GM20000 (cell line): ENCODE data around the gene SPAG16.

Experiments
- DNase-seq: peaks from one replicate; pipeline ENCODE4 v3.0.0; 2012; ENCODE audit warnings: low spot score
- CTCF ChIP-seq: IDR thresholded peaks from 2 replicates; pipeline ENCODE4 v1.5.1; 2012; ENCODE audit warnings: mild to moderate bottlenecking, control low read depth; ENCODE audit errors: extremely low read depth, missing control alignments

The SPAG16 gene

DNA sequence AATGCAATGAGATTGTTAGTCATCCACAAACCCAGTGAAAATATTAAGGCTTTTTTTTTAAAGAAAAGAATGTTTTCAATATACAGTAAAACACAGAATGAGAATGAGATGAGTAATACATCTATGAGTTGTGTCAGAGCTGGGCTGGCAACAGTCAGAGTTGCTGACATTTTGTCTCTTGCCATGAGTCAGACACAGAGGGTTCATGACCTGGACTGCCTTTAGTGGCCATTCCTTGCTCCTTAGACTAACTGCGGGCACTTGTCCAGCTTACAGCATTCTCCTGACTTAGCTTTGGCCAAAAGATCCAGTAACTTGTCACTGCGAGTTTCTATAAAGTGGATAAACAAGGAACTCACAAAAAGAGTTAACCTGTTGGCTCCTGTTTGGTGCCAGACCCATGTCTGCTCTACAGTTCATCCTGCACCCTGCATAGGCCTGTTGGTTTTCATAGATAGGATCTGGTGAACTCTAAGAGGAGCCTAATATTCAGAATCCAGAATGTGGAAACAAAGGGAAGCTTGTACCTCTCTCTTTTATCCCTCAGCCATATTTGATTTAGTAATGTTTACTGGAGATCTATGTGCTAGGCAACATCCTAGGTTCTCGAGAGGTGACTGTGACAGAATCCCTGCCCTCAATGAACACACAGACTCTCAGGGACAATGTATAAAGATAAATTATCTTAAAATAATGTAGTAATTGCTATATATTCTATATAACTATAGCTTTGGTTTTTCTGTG, 735.1 kb downstream of the SPAG16 start:
- no peak for TF ChIP-seq CTCF
- DNase-seq = no peak

DNA sequence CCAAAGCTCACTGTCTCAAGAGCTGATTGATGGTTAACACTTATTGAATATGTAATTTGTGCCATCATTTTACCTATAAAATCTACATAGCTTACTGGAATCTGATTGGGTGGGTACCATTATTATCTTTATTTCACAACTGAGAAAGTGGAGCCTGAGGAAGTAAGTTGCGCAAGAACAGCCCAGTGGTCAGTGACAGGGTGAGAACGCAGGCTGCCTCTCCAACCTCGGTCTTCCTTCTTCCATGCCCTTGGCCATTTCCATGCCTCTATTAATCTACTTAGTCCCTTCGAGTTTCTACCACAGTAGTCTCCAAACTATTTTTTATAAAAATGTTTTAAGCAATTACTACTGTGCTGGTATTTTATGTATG, 735.7 kb downstream of the SPAG16 start:
- no peak for DNase-seq

DNA sequence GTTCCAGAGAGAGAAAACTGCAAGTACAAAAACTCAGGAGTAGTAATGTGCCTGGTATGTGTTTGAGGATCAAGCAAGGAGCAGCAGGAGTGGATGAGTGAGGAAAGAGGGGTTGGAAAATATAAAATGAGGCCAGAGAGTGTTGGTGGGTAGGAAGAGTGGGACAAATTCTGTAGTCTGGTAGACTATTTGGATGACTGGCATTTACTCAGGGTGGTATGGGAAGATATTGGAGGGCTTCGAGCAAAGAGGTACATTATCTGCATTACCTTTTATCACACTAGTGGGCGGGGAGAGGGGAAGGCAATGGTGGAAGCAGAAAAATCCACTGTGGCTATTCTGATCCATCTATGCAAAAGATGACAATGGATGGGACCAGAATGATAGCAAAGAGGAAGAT, 744.9 kb downstream of the SPAG16 start:
- no peak for DNase-seq
- no peak for TF ChIP-seq CTCF

More for the DNA sequence above, 735.7 kb downstream of the SPAG16 start:
- no peak for TF ChIP-seq CTCF

DNA sequence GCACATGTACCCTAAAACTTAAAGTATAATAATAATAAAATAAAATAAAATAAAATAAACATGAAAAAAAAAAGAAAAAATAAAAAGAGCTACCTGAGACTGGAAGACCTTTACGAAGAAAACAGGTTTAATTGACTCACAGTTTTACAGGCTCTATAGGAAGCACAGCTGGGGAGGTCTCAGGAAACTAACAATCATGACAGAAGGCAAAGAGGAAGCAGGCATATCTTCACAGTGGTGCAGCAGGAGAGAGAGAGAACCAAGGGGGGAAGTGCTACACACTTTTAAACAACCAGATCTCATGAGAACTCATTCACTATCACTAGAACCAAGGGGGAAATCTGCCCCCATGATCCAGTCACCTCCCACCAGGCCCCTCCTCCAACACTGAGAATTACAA, 747.3 kb downstream of the SPAG16 start:
- no peak for DNase-seq
- TF ChIP-seq CTCF = no peak

DNA sequence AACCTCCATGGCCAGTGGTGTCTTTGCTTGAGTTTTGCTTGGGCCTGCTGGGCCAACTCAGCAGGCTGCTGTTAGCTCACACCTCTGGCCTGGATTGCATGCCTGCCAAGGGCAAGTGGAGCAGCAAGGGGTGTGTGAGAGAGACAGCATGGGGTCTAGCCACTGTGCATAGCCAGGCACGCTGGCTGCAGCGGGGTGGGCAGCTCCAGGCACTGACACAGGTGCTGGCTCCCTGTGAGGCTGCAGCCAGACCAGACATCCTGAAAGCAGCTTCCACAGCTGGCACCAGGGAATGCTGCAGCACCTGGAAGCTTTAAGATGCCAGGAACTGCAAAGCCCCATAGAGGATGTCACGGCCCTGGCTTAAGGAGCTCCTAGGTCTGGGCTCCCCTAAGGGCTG, 750.2 kb downstream of the SPAG16 start:
- no peak for DNase-seq
- no peak for TF ChIP-seq CTCF

- TF ChIP-seq CTCF = no peak
- no peak for DNase-seq
These were observed 751.0 kb downstream of the SPAG16 start for GRCh38 chr2:214035091-214035852.

DNA sequence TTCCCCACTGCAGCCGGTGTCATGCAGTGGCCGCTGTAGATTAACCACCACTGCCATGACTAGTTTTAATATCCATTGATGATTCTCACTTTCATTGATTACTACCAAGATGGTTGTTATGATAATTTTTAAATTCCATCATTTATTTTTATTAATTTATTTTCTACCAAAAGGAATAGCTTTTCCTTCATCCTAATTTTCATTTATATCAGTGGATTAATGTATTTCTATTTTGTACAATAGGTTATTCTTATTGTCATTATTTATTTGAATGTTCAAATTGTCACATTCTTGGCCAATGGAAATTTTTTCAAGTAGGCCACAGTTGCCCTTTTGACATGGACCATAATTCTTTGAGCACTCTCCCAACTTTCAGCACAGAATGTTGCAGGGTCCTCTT, 751.7 kb downstream of the SPAG16 start:
- TF ChIP-seq CTCF = no peak
- DNase-seq = no peak
